Chondrocyte (in vitro differentiated cells): ENCODE results near the gene DGKB. TPM values are rescaled to one million over a fixed set of nuclear protein-coding genes. Genes with fewer than 3 reads are reported as not detected.

Experiments used
- DNase-seq: peaks from one replicate; pipeline ENCODE4 v3.0.0; 2021; ENCODE audit warnings: mixed read lengths, low spot score
- H3K27ac Mint-ChIP-seq: one replicate; pipeline ENCODE4 v1.8.0; 2021; ENCODE audit warnings: mild to moderate bottlenecking, moderate library complexity, mixed read lengths; ENCODE audit not compliant: unreplicated experiment
- H3K27me3 Mint-ChIP-seq: 2 replicates; pipeline ENCODE4 v1.8.0; 2021; ENCODE audit warnings: low read depth, mixed read lengths
- H3K36me3 Mint-ChIP-seq: 2 replicates; pipeline ENCODE4 v1.8.0; 2021; ENCODE audit warnings: low read depth, mixed read lengths
- H3K4me1 Mint-ChIP-seq: 2 replicates; pipeline ENCODE4 v1.8.0; 2021; ENCODE audit warnings: low read depth, mild to moderate bottlenecking, mixed read lengths
- H3K4me3 Mint-ChIP-seq: one replicate; pipeline ENCODE4 v1.8.0; 2021; ENCODE audit warnings: mild to moderate bottlenecking, moderate library complexity, mixed read lengths; ENCODE audit not compliant: unreplicated experiment
- H3K9me3 Mint-ChIP-seq: 2 replicates; pipeline ENCODE4 v1.8.0; 2021; ENCODE audit warnings: low read depth, mixed read lengths
- CTCF ChIP-seq: fragments of 200-600 bp; sonication (generic); IDR thresholded peaks from 2 replicates; pipeline ENCODE4 v1.5.0; 2021; ENCODE audit warnings: antibody characterized with exemption, mild to moderate bottlenecking, moderate library complexity
- total RNA-seq: library from RNA; stranded (reverse); gene quantifications from 3 replicates; pipeline ENCODE4 v1.2.1, GENCODE V29; 2021

Gene DGKB
- total RNA-seq, 1 donor from 2014 or later = 0.60 TPM

- H3K4me3 Mint-ChIP-seq = no peak overlapping the region
- DNase-seq = no peak
- no peaks in the 10 kb centered on the region for H3K36me3 Mint-ChIP-seq
- no peak overlapping the region for H3K27ac Mint-ChIP-seq
- no peaks in the 10 kb centered on the region for H3K4me1 Mint-ChIP-seq
- H3K27me3 Mint-ChIP-seq = no peaks in the 10 kb centered on the region
- no peak for TF ChIP-seq CTCF
- H3K9me3 Mint-ChIP-seq = no peaks in the 10 kb centered on the region
These were observed 673.5 kb downstream of the DGKB start for GRCh38 chr7:14229047-14229446.

- no peaks in the 10 kb centered on the region for H3K4me1 Mint-ChIP-seq
- no peak for DNase-seq
- no peak for TF ChIP-seq CTCF
- no peak overlapping the region for H3K4me3 Mint-ChIP-seq
- no peaks in the 10 kb centered on the region for H3K27me3 Mint-ChIP-seq
- H3K9me3 Mint-ChIP-seq = no peaks in the 10 kb centered on the region
- no peaks in the 10 kb centered on the region for H3K36me3 Mint-ChIP-seq
- H3K27ac Mint-ChIP-seq = no peak overlapping the region
These were observed 674.2 kb downstream of the DGKB start for GRCh38 chr7:14228341-14228740.

GRCh38 chr7:14226126-14226525 lies 676.4 kb downstream of the DGKB start:
- H3K9me3 Mint-ChIP-seq = no peaks in the 10 kb centered on the region
- no peak overlapping the region for H3K27ac Mint-ChIP-seq
- no peaks in the 10 kb centered on the region for H3K4me1 Mint-ChIP-seq
- H3K4me3 Mint-ChIP-seq = no peak overlapping the region
- H3K36me3 Mint-ChIP-seq = no peaks in the 10 kb centered on the region
- DNase-seq = no peak
- no peak for TF ChIP-seq CTCF
- no peaks in the 10 kb centered on the region for H3K27me3 Mint-ChIP-seq

GRCh38 chr7:14219125-14219524 lies 683.4 kb downstream of the DGKB start:
- DNase-seq = no peak
- peaks cover 27% of the 10 kb centered on the region for H3K4me1 Mint-ChIP-seq

GRCh38 chr7:14218338-14218737 lies 684.2 kb downstream of the DGKB start:
- TF ChIP-seq CTCF = no peak
- Mint-ChIP-seq H3K36me3 (no peaks in the 10 kb centered on the region), H3K4me1 (peaks cover 27% of the 10 kb centered on the region), H3K27ac (peak overlapping the region; percentile 11), H3K27me3 (no peaks in the 10 kb centered on the region), H3K4me3 (no peak overlapping the region), H3K9me3 (no peaks in the 10 kb centered on the region)
- no peak for DNase-seq

More at GRCh38 chr7:14219125-14219524, 683.4 kb downstream of the DGKB start:
- Mint-ChIP-seq H3K4me3 (no peak overlapping the region), H3K27ac (peak overlapping the region; percentile 73), H3K27me3 (no peaks in the 10 kb centered on the region), H3K9me3 (no peaks in the 10 kb centered on the region), H3K36me3 (no peaks in the 10 kb centered on the region)
- TF ChIP-seq CTCF = no peak
